ENCODE measurements around the gene ZNF613. TPM values are rescaled to one million over a fixed set of nuclear protein-coding genes. Genes with fewer than 3 reads are reported as not detected.
"Not testable (repeated sequence)": the region's sequence is repeated elsewhere in the genome, so short reads cannot be mapped to it uniquely, and the experiment has no call there.

Gene ZNF613
- total RNA-seq, 2 donors from 2014 or later: 2.0 to 2.2 TPM

DNA sequence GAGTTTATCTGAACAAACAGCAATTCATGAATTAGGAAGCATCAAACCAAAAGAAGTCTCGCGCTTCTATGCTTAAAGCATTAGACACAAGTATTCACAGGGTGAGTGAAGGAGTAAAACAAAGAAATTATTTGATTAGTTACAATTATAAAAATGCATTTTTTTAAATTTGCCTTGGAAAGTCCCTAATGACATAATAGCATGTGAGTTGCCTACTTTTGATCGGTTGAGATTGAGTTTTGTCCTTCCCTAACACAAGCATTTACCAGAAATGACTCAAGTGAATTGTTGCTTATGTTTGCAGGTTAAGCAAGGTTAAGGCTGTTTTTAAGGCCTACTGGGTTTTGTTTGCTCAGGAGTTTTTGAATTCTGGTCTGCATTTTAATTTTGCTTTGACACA lies 22.1 kb upstream of the ZNF613 start:
- H3K27me3 ChIP-seq (replicated peaks; ENCODE audit: insufficient read depth): no peaks in the 10 kb centered on the region
- peaks cover 14% of the 10 kb centered on the region for H3K9me3 ChIP-seq
- H3K27ac ChIP-seq: peak overlapping the region in 1 of 2 donors; percentile 67
- DNase-seq (ENCODE audit: low spot score) (no peak), ATAC-seq (ENCODE audit: insufficient number of reproducible peaks, low FRiP score, low read depth) (no peak)
- peak overlapping the region; percentile 79 for H3K4me3 ChIP-seq
- TF ChIP-seq, protein P1, sequence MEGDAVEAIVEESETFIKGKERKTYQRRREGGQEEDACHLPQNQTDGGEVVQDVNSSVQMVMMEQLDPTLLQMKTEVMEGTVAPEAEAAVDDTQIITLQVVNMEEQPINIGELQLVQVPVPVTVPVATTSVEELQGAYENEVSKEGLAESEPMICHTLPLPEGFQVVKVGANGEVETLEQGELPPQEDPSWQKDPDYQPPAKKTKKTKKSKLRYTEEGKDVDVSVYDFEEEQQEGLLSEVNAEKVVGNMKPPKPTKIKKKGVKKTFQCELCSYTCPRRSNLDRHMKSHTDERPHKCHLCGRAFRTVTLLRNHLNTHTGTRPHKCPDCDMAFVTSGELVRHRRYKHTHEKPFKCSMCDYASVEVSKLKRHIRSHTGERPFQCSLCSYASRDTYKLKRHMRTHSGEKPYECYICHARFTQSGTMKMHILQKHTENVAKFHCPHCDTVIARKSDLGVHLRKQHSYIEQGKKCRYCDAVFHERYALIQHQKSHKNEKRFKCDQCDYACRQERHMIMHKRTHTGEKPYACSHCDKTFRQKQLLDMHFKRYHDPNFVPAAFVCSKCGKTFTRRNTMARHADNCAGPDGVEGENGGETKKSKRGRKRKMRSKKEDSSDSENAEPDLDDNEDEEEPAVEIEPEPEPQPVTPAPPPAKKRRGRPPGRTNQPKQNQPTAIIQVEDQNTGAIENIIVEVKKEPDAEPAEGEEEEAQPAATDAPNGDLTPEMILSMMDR (IDR thresholded peaks at IDR 0.05): no peak
- peaks cover 6 to 14% of the 10 kb centered on the region in 2 donors for H3K4me1 ChIP-seq (ENCODE audit: control insufficient read depth in 1 of 2, low read depth in 2 of 2)
- peaks cover 4% of the 10 kb centered on the region for H3K36me3 ChIP-seq

DNA sequence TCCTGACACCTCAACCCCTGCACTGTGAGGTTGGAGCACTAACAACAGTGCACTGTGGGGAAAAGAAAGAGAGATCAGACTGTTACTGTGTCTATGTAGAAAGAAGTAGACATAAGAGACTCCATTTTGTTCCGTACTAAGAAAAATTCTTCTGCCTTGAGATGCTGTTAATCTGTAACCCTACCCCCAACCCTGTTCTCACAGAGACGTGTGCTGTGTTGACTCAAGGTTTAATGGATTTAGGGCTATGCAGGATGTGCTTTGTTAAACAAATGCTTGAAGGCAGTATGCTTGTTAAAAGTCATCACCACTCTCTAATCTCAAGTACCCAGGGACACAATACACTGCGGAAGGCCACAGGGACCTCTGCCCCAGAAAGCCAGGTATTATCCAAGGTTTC lies 21.6 kb upstream of the ZNF613 start:
- not testable (repeated sequence) for H3K4me3 ChIP-seq; H3K27ac ChIP-seq; ATAC-seq (ENCODE audit: insufficient number of reproducible peaks, low FRiP score, low read depth); H3K27me3 ChIP-seq (replicated peaks; ENCODE audit: insufficient read depth); DNase-seq (ENCODE audit: low spot score); H3K36me3 ChIP-seq
- Histone ChIP-seq H3K4me1 (ENCODE audit: control insufficient read depth in 1 of 2, low read depth in 2 of 2) (peaks cover 6 to 14% of the 10 kb centered on the region in 2 donors), H3K9me3 (peaks cover 10% of the 10 kb centered on the region)

DNA sequence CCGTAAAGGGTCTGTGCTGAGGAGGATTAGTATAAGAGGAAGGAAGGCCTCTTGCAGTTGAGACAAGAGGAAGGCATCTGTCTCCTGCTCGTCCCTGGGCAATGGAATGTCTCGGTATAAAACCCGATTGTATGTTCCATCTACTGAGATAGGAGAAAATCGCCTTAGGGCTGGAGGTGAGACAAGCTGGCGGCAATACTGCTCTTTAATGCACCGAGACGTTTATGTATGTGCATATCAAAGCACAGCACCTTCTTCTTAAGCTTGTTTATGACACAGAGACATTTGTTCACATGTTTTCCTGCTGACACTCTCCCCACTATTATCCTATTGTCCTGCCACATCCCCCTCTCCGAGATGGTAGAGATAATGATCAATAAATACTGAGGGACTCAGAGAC lies 21.2 kb upstream of the ZNF613 start:
- not testable (repeated sequence) for H3K27ac ChIP-seq; DNase-seq (ENCODE audit: low spot score); H3K27me3 ChIP-seq (replicated peaks; ENCODE audit: insufficient read depth); H3K9me3 ChIP-seq; H3K4me3 ChIP-seq; H3K36me3 ChIP-seq; ATAC-seq (ENCODE audit: insufficient number of reproducible peaks, low FRiP score, low read depth)
- H3K4me1 ChIP-seq (ENCODE audit: control insufficient read depth in 1 of 2, low read depth in 2 of 2): peaks cover 6 to 14% of the 10 kb centered on the region in 2 donors

DNA sequence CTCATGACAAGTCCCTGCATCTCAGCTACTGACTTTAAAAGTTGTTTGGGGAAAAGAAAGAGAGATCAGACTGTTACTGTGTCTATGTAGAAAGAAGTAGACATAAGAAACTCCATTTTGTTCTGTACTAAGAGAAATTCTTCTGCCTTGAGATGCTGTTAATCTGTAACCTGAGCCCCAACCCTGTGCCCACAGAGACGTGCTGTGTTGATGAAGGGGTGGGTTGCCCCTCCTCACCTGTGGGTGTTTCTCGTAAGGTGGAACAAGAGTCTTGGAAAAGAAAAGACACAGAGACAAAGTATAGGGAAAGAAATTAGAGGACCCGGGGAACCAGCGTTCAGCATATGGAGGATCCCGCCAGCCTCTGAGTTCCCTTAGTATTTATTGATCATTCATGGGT lies 19.3 kb upstream of the ZNF613 start:
- not testable (repeated sequence) for ATAC-seq (ENCODE audit: insufficient number of reproducible peaks, low FRiP score, low read depth); H3K9me3 ChIP-seq; DNase-seq (ENCODE audit: low spot score)

DNA sequence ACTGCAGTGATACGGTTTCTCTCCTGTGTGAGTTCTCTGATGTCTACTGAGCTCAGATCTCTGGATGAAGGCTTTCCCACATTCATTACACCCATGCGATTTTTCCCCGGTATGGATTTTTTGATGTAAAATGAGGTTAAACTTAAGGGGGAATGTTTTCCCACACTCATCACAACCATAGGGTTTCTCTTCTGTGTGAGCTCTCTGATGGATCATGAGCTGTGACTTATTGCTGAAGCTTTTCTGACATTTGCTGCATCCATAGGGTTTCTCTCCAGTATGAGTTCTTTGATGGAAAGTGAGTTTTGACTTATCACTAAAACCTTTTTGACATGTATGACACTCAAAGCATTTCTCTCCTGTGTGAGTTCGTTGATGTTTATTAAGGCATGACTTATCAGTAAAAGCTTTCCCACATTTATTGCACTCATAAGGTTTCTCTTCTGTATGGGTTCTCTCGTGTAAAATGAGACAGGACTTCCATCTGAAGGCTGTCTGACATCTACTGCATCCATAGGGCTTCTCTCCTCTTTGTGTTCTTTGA lies 11.9 kb upstream of the ZNF613 start:
- H3K4me3 ChIP-seq: no peak overlapping the region

More for the DNA sequence above, 19.3 kb upstream of the ZNF613 start:
- H3K36me3 ChIP-seq; H3K4me3 ChIP-seq; H3K27me3 ChIP-seq (replicated peaks; ENCODE audit: insufficient read depth); H3K27ac ChIP-seq: not testable (repeated sequence)
- peaks cover 6 to 12% of the 10 kb centered on the region in 2 donors for H3K4me1 ChIP-seq (ENCODE audit: control insufficient read depth in 1 of 2, low read depth in 2 of 2)

GRCh38 chr19:51916167-51916566 lies 11.1 kb upstream of the ZNF613 start:
- TF ChIP-seq, protein P1 (IDR thresholded peaks at IDR 0.05): no peak
- H3K27ac ChIP-seq: no peak overlapping the region
- H3K9me3 ChIP-seq: peaks cover 51% of the 10 kb centered on the region
- ATAC-seq (ENCODE audit: insufficient number of reproducible peaks, low FRiP score, low read depth) (no peak), DNase-seq (ENCODE audit: low spot score) (no peak)
- H3K27me3 ChIP-seq (replicated peaks; ENCODE audit: insufficient read depth): no peaks in the 10 kb centered on the region
- H3K4me3 ChIP-seq: no peak overlapping the region
- no peaks in the 10 kb centered on the region for H3K36me3 ChIP-seq
- no peaks in the 10 kb centered on the region for H3K4me1 ChIP-seq (ENCODE audit: control insufficient read depth in 1 of 2, low read depth in 2 of 2)

More for the DNA sequence above, 11.9 kb upstream of the ZNF613 start:
- H3K9me3 ChIP-seq: peaks cover 44% of the 10 kb centered on the region
- H3K36me3 ChIP-seq: no peaks in the 10 kb centered on the region
- TF ChIP-seq, protein P1 (IDR thresholded peaks at IDR 0.05): no peak
- H3K27ac ChIP-seq: no peak overlapping the region
- H3K4me1 ChIP-seq (ENCODE audit: control insufficient read depth in 1 of 2, low read depth in 2 of 2): no peaks in the 10 kb centered on the region
- no peak for ATAC-seq (ENCODE audit: insufficient number of reproducible peaks, low FRiP score, low read depth)
- H3K27me3 ChIP-seq (replicated peaks; ENCODE audit: insufficient read depth): no peaks in the 10 kb centered on the region
- DNase-seq (ENCODE audit: low spot score): no peak

DNA sequence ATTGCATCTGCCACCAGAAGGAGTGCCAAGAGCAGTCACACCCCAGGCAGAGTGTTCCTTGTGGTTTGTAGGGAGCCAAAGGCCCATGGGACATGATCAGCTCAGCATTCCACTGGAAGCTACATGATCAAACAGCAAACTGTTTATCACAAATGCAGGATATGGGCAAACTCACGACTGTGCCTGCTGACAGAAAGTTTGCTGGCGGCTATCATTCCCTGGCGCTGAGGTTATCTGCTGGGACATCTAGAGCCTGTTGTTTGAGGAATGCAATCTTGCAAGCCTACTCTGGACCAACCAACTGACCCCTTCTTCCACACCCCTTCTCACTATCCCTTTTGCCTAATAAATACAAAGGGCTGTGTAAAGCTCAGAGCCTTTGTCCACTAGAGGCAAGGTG lies 7.7 kb upstream of the ZNF613 start:
- ATAC-seq (ENCODE audit: insufficient number of reproducible peaks, low FRiP score, low read depth) (no peak), DNase-seq (ENCODE audit: low spot score) (no peak)
- Histone ChIP-seq H3K4me1 (ENCODE audit: control insufficient read depth in 1 of 2, low read depth in 2 of 2) (no peaks in the 10 kb centered on the region), H3K4me3 (no peak overlapping the region), H3K27ac (no peak overlapping the region), H3K27me3 (replicated peaks; ENCODE audit: insufficient read depth) (no peaks in the 10 kb centered on the region), H3K9me3 (peaks cover 57% of the 10 kb centered on the region), H3K36me3 (no peaks in the 10 kb centered on the region)
- TF ChIP-seq, protein P1 (IDR thresholded peaks at IDR 0.05): no peak

Measured in thoracic aorta (tissue), 2 donors.